EL (cell line): Measurements from ENCODE around the gene ACAN.

ENCODE experiments used
- DNase-seq: peaks from one replicate; pipeline ENCODE4 v3.0.0-alpha.2; 2016

Gene ACAN

DNA sequence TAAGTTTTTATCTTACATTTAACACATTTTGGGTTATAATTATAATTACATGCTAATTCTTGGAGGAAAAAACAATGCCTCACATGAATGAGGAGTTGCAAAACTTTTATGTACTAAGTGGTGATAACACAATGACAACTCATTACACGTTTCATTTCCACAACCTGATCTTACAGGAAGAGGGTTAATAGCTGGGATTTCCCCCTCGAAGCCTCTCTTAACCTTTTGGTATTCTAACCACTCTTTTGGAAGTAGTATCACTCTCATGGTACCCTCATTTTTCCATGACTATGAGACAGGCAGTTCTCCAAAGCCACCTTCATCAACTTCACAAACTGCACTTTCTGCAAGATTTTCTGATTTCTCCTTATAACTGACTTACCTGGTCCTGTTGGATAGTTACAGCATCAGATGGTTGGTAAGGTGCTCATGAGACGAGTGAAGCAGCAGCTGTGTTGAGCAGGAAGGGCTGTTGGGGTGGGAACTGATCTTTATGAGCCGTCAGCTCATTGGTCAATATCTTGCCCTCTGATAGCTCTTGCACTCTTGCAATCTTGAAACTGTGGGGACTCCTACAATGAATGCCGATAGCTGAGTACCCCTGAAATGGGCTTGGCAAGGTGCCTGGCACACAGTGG is 41.6 kb downstream of the ACAN start:
- no peak for DNase-seq

DNA sequence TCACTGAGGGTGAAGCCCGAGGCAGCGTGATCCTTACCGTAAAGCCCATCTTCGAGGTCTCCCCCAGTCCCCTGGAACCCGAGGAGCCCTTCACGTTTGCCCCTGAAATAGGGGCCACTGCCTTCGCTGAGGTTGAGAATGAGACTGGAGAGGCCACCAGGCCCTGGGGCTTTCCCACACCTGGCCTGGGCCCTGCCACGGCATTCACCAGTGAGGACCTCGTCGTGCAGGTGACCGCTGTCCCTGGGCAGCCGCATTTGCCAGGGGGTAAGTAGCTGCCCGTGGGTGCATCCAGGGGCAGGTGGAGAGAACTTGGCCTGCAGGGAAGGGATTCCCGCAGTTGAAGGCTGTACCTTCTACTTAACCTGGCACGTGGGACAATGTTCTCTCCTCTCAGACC is 42.4 kb downstream of the ACAN start:
- no peak for DNase-seq

DNA sequence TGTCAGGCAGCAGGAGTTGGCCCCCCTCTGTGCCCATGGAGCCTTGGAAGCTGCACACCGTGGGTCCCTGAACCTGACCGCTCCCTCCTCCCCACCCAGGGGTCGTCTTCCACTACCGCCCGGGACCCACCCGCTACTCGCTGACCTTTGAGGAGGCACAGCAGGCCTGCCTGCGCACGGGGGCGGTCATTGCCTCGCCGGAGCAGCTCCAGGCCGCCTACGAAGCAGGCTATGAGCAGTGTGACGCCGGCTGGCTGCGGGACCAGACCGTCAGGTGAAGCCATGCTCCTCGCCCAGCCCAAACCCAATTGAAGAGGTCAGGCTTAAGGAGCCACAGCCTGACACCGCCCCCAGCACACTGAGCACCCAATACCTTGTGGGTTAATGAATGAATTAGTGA is 43.9 kb downstream of the ACAN start:
- no peak for DNase-seq

DNA sequence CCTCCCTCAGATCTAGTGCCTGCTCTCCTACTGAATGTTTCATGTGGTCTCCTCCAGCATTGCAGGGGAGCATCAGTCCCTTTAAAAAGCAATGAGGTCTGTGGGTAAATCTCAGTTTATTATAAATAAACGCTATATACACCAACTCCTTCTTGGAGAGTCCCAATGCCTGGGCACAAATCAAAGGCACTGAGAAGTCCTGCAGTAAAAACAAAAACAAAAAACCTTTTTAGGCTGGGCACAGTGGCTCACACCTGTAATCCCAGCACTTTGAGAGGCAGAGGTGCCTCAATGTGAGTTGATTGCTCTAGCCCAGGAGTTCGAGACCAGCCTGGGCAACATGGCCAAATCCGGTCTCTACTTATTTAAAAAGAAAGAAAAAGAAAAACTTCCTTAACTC is 45.0 kb downstream of the ACAN start:
- DNase-seq, result no peak

DNA sequence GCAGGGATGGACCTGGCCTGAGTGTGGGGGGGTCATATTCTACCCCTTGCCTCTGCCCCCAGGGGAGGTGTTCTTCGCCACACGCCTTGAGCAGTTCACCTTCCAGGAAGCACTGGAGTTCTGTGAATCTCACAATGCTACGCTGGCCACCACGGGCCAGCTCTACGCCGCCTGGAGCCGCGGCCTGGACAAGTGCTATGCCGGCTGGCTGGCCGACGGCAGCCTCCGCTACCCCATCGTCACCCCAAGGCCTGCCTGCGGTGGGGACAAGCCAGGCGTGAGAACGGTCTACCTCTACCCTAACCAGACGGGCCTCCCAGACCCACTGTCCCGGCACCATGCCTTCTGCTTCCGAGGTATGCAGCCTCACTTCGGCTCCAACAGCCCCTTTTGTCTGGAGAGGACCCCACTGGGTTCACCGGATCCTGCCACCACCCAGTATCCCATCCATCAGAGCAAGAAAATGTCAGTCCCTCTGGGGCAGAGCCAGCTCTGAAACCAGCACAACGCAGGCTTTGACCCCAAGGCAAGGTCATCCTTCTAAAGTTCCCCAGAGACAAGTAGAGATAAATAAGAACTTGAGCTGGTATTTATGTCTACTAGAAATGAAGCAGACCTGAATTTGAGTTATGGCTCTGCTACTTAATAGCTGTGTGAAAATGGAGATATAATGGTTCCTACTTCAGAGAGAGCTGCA is 46.3 kb downstream of the ACAN start:
- no peak for DNase-seq

DNA sequence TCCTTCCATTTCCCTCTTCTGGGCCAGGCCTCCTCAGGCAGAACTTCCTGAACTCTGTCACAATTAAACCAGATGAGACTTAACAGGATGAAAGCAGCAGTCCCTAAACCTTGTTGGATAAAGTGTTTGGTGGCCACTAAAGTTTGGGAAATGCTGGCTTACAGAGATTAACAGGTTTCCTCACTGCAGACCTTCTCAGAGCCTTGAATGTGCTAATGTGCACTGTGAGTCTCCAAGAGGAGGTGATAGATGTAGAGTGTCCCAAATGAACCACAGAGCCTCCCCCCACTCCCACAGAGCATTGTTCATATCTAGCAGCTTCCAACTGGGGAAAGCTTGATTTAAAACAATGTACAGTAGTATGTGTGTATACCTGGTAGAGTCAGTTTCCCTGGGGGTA is 49.2 kb downstream of the ACAN start:
- DNase-seq, result no peak

DNA sequence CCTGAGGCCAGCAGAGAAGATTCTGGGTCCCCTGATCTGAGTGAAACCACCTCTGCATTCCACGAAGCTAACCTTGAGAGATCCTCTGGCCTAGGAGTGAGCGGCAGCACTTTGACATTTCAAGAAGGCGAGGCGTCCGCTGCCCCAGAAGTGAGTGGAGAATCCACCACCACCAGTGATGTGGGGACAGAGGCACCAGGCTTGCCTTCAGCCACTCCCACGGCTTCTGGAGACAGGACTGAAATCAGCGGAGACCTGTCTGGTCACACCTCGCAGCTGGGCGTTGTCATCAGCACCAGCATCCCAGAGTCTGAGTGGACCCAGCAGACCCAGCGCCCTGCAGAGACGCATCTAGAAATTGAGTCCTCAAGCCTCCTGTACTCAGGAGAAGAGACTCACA is 55.7 kb downstream of the ACAN start:
- DNase-seq, result no peak

DNA sequence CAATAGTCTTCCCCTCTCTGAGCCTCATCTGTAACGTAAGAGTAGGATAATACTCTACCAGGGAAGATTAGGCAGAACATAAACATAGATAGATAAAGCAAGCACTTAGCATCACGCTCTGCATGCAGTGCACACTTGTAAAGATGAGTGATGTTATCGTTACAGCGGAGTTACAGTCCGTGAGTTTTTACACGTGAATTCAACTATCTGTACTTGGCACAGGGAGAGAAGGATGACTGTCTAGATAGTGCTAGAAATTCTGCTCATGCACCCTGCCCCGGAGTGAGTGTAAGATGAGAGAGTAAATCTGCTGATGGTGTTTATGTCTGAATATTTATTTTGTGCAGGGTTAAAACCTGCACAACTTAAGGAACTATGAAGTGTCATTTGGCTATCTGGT is 56.3 kb downstream of the ACAN start:
- no peak for DNase-seq

DNA sequence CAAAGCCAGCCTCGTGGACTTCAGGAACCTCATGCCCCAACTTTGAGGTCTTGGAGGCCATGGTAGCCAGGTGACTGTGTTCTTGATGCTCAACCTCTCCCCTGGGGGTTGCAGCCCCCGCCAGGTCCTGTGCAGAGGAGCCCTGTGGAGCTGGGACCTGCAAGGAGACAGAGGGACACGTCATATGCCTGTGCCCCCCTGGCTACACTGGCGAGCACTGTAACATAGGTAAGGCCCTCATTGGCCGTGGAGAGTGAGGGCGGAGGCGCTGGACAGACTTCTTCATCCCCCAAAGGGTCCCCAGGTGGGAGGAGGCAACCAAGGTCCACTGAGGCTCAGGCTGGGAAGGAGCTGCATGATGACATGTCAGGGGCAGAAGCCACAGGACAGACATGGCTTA is 57.0 kb downstream of the ACAN start:
- DNase-seq, result no peak

DNA sequence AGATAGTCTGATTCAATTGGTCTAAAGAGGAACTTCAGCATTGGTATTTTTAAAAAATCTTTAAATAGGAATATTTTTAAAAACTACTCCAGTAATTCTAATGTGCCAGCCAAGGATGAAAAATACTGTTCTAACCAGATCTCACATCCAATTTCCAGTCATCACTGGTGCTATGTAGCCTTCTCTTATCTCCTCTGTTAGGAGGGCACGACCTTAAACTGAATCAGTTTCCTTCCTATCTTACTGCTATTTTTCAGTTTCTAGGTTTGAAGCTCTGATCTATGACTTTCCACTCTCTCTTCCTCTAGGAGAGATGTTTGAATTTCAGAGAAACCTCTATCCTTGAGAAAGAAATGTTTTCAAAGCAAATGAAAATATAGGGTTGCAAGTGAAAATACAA is 60.2 kb downstream of the ACAN start:
- DNase-seq, result no peak

DNA sequence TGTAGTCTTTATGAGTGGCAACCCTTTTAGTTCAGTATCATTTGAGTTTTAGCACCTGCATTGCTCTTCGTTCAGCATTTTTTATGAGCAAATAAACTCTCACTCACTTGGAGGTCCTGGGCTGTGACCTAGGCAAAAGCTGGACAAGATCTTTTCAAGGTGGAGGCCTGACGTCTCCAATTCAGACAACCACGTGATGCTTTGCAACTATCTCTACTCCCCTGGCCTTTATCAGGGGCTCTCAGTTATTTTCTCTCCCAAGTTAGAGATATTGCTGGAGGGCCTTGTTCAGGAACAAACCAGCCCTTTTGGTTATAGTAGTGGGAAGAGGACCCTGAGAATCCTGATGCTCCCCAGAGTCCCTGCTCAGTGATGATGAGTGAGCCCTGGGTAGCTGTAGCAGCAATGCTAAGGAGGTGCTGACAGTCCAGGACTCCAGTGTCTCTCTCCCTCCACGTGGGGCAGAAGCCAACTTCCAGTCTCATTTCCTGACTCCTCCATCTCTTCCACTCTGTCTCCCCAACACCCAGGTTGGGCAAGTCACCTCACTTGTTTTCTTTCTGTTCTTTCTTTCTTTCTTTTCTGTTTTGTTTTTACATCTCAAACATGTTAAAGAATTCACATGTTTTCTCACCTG is 61.7 kb downstream of the ACAN start:
- no peak for DNase-seq

DNA sequence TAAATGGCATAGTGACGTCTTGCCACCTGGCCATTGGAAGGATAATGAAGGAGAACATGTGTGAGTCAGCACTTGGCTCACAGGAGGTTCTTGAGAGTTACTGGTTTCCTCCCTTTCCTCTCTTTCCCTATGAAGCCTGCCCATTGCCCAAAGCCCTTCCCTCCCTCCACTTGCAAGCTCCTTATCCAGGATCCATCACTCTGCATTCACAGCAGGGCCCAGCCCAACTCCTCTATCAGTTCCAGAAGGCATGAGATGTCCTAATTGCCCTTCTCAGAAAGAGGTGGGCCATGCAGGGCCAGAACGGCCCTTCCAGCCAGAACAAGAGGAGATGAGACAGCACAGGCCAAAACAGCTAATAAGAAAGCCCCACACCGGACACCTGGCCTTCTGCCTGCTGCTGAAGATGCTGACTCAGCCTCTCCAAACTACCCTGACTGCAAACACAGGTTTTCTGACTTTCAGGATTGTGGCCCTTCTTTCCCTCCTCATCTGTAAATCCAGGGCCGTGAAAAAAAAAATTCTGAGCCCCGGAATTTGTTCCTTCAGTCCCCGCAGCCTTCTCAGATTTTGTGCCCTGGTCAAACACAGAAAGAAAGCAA is 62.4 kb downstream of the ACAN start:
- DNase-seq, result no peak

DNA sequence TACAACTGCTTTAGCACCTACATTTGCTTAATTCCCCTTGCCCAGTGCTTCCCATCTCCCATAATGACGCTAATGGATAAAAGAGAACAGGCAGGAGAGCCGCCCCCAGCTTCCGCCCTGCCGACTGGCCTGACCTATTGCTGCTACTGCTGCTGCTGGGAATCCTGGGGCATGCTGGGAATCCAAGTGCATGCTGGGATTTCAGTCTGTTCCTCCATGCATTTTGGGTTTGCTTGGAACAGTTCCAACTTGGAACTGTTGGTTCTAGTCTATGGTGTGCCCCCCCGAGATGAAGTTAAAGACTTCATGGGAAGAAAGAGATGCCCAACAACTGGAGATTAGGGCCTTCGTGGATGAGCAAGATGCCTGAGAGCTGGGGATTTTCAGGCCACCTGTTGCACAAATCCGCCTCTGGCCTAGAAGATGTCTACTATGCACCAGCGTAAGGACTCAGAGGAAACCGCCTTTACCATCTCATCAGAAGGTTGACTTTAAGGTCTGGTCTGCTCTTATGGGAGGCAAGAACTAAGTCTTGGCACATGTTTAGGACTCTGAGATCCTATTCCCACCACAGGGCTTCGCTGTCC is 63.2 kb downstream of the ACAN start:
- no peak for DNase-seq

DNA sequence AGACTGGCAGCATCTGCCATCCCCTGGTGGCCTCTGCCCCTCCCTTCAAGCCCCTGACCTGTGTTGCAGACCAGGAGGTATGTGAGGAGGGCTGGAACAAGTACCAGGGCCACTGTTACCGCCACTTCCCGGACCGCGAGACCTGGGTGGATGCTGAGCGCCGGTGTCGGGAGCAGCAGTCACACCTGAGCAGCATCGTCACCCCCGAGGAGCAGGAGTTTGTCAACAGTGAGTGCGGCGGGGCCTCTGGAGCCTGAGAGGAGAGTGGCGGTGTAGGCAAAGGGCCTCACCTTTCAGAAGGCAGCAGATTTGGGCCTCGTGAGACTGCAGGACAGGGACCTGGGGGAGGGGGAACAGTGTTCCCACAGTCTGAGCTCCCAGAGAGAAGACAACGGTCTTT is 68.1 kb downstream of the ACAN start:
- DNase-seq, result no peak

DNA sequence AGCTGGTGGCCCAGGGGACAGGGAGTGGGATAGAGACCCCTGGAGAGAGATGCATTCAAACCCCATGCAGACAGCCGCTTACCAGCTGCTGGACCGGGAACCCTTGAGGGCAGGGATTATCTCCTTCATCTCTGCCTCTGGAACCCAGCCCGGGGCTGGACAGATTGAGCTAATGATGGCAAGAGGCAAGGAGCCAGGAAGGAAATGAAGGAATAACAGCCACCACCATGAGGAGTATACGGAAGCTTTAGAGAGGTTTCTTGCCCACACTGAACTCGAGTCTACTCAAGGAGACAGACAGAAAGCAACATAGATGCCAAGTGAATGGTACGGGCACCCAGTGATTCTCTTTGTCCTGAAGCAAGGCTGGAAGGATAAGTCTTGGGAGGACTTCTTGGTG is 68.9 kb downstream of the ACAN start:
- DNase-seq, result no peak

DNA sequence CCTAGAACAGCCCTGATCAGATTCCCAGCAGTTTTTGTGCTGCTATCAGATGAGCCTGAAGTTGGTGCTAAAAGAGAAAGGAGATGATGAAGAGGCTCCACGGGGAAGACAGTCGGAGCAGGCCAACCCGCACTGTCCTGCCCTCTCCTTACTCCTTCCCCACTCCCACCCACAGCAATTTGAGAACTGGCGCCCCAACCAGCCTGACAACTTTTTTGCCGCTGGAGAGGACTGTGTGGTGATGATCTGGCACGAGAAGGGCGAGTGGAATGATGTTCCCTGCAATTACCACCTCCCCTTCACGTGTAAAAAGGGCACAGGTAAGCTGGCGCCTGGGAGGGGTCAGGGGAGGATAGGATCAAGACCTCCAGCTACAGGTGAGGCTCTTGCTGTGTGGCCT is 69.5 kb downstream of the ACAN start:
- DNase-seq, result no peak

DNA sequence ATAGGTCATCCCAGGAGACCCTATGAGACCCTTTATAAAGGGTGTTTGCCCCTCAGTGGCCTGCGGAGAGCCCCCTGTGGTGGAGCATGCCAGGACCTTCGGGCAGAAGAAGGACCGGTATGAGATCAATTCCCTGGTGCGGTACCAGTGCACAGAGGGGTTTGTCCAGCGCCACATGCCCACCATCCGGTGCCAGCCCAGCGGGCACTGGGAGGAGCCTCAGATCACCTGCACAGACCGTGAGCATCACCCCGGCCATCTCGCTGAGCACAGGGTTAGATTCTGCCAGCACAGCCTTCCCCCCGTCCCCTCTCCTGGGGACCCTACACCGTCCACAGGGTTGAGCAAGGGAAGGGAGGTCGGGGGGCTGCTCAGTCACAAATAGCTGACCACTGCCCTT is 70.5 kb downstream of the ACAN start:
- DNase-seq, result no peak

DNA sequence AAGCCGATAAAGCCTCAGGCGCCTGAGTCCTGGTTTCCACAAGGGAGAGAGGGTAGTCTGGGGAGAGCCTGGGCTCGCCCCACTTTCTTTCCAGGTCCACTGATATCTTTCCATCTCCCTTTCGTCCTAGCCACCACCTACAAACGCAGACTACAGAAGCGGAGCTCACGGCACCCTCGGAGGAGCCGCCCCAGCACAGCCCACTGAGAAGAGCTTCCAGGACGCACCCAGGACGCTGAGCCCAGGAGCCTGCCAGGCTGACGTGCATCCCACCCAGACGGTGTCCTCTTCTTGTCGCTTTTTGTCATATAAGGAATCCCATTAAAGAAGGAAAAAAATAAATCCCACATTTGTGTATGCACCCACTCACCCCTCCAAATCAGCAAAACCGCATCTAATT is 71.0 kb downstream of the ACAN start:
- DNase-seq, result no peak

DNA sequence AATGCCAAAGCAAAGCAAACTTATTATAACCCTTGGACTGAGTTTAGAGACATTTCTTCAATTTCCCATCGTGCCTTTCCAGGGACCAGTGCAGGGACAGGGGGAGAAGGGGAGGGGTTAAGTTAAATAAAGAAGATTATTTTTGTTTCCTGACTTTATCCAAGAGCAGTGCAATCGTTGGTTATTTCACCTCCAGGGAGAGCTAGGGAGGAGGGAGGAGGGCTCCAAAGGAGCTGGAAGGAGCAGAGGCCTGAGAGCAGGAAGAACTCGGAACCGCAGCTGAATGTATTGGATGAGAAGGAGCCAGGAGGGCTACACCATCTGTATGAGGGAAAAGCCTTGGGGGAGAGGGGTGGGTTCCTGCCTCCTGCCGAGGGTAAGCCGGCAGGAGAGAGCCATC is 71.4 kb downstream of the ACAN start:
- no peak for DNase-seq

DNA sequence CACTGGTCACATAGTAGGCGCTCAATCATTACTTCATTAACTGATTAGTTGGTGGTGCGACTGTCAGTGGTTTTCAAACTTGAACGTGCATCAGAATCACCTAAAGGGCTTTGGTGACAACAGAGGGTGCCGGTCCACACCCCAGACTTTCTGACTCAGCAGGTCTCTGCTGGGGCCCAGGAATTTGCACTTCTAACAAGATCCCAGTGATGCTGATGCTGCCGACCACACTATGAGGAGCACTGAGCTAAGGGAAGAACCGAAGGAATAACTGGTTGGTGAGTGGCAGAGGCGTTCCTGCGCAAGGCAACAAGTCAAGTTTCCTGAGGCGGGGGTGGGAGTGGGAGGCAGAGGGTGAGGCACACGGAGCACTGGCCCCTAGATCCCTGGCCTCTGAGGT is 73.3 kb downstream of the ACAN start:
- no peak for DNase-seq

DNA sequence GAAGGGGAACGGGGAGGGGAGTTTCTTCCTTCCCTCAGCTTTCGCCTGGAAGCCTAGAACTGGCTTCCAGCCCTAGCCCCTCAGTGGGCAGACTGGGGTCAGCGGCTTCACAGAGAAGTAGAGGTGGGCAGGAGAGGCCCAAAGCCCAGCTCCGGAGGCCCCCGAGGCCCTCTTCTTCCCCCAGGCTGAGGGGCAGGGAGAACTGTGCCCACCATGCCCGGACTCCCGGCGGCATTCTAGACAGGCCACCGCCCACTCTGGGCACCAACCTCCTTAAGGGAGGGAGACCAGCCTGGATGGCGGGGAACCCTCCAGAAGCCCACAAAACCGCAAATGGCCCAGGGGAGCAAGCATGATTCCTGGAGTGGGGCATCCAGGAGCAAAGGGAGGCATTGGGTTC is 74.2 kb downstream of the ACAN start:
- no peak for DNase-seq

DNA sequence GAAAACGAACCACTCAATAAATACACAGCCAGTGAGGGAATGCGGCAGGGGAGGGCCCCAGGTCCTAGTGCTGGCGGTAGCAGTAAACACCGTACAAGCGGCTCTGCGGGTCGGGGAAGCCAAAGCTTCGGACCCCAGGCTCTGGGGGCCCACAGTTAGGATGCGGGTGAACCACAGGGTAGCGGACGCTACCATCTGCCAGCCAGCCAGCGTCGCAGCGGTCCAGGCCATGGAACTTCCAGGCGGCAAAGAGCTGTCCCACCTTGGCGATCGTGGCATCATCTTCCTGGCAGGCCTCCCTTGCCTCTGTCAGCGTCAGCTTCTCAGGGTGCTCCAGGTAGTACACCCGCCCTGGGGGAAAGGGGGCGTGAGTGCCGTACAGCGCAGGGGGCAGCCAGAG is 74.7 kb downstream of the ACAN start:
- DNase-seq, result no peak

DNA sequence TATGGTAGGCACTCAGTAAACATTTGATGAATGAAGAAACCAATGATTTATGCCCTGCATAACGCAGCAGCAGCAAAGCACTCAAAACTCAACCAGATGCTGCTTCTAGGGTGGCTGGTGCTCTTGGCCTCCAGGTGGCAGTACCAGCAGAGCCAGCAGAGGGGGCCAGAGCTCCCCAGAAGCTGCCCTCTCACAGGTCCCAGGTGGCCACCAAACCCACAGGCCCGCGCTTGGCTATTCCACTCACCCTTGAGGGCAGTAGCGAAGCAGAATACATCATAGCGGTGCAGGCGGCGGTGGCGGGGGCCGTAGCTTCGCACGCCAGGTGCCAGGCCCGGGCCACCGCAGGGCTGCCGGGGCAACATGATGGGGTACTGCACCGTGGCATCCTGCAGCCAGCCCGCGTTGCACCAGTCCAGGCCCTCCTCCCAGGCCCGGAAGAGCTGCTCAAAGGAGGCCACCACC is 75.5 kb downstream of the ACAN start:
- DNase-seq, result peak; percentile 52
